GM21619 (cell line): ENCODE data around the gene NEK10.

Experiments
- ATAC-seq: cut with Tn5 transposase; IDR thresholded peaks from one replicate; pipeline ENCODE4 v1.9.1; 2021; ENCODE audit not compliant: unreplicated experiment

NEK10 gene

DNA sequence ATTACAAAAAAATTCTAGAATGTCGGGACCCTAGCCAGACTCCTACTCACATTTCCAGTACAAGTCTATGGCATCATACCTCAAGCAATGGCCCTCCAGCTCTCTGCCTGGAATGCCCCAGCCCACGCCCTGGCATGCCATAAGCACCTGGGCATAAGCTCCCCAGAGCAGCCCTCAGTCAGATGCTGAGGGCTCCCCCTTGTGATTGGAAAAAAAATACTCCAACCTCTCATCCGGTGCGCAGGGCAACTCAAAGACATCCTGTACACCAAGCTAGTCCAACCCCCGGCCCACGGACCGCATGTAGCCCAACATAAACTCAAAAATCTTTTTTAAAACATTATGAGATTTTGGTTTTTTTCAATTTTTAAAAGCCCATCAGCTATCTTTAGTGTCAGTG, 115.4 kb downstream of the NEK10 start:
- ATAC-seq = peak; percentile 89

DNA sequence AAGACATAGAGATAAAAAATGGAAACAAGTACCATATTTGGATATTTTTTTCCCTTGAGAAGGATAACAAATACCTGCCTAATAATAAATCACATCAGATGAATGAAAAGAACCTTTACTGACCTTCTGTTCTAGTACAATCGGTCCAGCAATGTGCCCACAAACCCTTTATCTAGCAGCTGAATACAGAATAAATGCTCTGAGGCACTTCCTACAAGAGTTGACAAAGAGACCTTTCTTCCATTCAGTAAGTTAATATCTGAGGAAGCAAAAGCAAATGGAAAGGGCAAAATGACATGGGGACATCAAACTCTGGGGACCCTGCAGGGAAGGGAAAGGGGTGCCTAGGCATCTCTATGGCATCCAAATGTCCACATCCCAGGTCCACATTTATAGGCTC, 115.8 kb downstream of the NEK10 start:
- ATAC-seq = peak; percentile 9

DNA sequence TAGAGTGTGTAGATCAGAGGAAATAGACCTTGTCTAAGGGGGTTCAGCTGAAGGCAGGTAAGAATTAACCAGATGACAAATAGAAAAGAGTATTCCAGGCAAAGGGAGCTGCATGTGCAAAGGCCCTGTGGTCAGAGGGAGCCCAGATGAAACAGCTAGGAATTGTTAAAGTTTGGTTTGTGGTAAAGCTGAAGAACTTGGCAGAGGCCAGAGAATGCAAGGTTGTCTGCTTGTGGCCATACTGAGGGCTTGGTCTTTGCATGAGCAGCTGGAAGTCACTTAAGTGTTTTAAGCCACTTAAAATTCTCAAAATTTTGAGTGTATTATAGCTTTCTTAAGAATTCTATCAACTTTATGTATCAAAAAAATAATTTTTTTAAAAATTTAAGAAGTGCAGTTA, 116.5 kb downstream of the NEK10 start:
- no peak for ATAC-seq

DNA sequence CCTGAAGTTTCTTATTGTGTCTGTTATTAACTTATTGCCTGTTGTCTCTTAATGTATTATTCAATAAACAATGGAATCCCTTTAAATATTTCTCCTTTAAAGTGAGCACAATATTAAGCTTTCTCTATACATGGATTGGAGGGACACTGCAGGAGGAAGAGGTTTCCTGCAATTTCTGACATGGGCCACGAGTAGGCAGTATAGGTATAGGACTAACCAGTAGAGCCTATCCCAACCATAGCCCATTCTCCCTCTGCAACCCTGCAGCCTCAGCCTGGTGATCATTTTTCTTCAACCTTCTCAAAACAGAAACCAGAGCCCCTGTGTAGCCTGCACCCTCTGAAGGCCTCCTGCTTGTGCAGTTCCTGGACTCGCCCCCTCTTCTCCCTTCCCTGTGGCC, 124.8 kb downstream of the NEK10 start:
- ATAC-seq = no peak

DNA sequence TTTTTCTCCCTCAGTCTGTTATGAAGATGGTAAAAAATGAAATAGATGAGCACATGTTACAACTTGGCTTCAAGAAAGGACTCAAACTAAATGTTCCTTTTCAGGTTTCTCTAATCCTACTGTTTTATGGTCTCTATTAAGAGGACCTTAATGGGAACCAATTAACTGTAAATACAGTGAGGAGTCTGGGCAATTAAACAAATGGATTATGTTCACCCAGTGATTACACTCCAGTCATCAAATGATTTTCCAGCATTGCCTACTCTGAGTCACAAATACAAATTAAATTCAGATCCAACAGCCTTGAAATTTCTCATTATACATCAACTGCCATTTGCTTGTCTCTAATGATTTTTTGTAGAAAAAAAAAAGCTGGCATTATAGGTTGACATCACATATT, 129.2 kb downstream of the NEK10 start:
- ATAC-seq = no peak

DNA sequence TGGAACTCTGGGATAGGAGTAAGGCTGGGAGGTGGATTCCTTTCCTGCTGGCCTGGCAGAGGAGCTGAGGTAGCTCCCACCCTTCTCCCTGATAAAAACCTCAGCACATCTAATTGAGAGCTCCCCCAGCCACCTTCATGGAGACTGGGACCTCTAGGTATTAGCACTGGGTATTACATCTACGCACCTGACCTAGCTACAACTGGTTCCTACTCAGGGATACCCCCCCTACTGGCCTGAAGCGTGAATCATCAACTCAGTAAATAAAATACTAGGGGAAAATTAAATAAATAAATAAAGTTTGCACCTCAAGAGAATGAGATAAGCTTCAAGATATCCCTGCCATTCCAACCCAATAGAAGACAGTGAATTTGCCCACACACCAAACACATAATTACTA, 140.4 kb downstream of the NEK10 start:
- ATAC-seq = peak; percentile 54

DNA sequence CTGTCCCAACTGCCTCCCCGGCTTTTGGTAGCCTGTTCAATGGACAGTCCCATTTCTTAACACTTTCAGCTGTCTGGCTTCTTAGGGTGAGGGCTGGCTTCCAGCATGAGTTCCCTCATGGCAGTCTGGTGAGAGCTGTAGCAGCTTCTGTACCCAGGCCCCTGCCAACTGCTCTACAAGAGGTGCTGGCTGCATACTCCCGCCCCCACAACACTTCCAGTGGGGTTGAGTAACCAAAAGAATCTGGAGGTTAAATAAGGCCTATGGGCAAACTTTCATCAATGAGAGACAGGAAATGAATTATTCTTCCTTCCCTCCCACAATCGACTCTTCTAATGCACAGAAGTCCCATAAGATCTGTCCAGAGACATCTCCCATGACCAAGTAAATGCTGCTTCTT, 145.0 kb downstream of the NEK10 start:
- ATAC-seq = no peak

DNA sequence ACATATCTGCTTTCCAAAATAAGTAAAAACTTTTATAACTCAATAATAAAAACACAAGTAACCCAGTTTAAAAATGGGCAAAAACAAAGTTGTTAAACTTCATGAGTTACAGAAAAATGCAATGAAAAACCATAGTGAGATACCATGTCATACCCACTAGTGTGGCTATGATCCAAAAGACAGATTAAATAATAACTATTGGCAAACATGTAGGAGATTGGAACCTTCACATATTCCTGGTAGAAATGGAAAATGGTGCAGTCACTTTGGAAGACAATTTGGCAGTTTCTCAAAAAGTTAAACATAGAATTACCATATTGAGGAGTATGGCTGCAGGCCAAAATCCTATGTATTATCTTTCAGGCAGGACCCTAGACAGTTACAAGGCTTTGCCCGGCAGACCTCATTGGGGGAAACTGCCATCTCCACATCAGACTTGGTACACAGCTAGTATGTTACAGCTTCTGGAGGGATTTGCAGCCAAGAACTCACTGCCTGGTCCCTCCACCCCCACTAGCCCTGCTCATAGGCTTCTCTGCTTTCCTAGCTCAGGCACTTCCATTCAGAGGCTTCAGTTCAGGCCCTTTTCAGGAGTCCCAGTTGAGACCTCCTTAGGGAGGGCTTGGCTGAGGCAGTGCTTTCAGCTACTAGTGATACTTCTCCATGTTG, 147.8 kb downstream of the NEK10 start:
- ATAC-seq = no peak

DNA sequence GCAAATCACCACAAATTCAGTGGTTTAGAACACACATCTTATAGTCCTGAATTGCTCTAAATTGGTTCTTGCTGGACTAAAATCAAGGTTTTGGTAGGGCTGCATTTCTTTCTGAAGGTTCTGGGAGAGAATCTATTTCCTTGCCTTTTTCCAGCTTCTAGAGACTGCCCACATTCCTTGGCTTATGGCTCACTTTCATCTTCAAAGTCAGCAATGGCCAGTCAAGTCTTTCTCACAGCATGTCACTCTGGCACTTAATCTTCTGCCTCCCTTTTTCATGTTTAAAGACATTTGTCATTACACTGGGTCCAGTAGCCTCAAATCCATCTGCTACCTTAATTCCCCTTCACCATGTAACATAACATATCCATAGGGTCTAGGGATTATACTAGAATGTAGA, 149.0 kb downstream of the NEK10 start:
- no peak for ATAC-seq

DNA sequence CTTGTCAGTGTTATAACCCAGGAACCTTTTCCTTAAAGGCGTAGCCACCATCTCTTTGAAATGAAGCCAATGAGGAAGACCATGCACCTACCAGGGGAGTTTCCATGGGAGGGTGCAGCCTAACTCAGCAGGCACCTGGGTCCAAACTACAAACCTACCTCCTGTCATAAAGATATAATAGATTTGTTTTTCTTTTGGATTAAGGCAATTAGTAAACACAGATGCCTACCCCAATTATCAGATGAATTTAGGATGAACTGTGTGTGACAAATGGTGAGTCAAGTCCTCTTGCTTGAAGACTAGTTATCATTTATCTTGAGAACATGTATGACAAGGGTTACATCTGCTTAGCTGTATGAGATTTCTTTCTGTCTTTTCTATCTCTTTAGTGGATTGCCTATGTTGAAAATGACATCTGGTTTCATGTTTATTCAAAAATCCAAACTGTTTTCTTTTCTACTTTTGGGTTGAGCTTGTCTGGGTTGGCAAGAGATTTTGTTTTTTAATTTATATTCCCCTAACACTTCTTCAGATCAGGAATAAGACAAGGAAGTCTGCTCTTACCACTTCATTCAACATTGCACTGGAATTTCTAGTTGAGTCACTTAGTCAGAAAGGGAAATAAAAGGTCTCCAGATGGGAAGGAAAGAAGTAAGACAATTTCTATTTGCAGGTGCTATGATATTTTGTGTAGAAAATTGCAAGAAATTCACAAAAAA, 149.9 kb downstream of the NEK10 start:
- no peak for ATAC-seq

DNA sequence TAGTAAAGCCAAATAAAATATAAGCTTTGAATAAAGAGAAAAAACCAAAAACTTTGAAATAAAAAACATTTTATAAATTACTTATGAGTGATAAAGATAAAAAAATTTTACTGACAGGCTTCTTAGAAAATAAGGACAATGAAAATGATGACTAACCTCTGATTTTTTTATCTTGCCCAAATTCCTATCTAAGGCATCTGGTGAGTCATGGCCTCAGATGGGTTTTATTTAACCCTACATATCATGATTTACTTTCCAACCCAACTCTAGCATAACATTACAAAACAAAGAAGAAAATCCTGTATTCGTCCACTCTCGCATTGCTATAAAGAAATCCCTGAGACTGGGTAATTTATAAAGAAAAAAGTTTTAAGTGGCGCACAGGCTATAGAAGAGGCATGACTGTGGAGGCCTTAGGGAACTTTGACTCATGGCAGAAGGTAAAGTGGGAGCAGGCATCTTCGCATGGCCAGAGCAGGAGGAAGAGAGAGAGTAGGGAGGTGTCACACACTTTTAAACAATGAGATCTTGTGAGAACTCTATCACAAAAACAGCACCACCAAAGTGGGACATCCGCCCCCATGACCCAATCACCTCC, 152.1 kb downstream of the NEK10 start:
- ATAC-seq = no peak

DNA sequence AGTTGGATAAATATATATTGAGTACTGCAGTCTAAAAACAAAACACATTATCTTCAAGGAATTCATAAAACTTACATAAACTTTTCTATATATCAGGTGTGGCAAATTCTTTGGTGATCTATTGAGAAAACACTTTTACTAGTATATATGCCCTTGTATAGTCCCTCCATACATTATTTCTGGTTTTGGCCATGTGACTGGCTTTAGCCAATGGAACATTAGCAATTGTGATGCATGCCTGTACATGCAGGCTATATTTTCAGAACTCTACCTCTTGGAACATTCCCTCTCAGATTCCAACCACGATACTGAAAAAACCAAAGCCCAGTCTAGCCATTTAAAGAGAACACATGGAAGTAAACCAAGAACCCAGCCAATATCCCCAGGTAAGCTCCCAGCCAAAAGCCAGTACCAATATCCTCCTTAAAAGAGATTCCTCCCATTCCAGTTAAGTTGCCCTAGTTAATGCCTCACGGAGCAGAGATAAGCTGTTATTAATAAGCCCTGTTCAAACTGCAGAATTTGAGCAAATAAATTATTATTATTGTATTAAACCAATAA, 152.8 kb downstream of the NEK10 start:
- no peak for ATAC-seq

DNA sequence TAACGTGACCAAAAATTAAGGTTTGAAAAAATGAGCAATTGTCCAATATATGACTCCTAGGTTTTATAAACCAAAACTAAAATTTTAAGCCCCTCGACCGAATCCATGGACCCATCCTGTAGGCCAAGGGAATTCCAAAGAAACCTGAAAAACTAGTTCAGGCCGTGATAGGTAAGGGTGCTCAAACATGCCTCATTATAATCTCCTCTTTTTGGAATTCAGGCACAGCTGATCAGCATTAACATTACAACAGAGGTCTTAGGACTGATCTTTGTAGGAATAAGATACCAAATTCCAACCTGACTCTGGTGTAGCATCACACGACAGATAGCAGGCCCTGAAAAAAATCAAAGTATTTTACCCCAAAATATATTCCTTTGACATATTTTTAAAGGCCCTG, 155.7 kb downstream of the NEK10 start:
- no peak for ATAC-seq

DNA sequence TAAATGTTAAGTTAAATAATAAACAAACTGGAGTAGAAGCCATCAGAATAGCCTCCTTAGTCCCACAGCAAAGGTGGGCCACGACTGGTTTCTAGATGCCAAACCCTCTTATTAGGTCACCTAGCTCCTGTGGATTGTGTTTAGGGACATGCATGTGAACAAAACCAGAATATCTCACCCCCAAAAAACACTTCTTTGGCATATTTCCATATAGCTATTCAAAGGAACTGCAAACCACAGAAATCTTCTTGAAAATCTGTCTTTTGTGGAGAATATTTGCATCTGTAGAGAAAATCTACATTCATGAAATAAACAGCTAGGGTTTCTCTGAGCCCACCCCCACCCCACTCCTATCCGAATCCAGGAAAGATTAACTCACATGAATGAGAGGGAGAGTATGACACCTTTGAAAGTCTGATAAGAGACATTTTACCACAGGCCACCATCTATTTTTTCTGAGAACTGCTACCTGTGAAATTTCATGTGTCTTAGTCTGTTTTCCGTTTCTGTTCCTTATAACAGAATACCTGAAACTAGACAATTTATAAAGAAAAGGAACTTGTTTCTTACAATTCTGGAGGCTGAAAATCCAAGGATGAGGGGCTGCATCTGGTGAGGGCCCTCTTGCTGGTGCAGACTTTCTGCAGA, 159.4 kb downstream of the NEK10 start:
- ATAC-seq = peak; percentile 55

DNA sequence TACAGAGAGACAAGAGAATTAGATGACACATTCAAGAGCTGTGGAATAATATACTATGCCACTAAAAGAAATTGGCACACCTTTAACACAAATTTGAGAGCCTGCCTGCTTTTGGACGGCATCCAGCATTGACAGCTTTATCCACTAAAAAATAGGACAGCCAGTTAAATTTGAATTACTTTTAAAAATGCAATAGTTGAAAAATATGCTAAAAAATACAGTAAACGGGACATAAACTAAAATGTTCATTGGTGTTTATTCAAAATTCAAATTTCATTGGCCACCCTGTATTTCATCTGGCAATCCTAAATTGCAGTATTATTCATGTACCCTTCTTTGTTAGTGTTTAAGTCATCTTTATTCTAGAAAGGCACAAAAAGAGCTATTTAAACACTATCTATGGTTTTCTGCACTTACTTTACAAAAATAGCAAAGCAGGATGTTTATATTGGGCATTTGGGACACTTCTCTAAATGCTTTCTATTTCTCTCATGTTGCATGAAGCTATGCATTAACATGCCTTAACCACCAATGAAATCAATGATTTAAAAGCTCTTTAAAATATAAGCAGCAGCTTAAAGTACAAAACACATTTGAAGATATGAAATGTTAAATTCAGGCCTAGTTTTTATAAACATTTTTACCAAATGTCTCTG, 160.1 kb downstream of the NEK10 start:
- no peak for ATAC-seq

DNA sequence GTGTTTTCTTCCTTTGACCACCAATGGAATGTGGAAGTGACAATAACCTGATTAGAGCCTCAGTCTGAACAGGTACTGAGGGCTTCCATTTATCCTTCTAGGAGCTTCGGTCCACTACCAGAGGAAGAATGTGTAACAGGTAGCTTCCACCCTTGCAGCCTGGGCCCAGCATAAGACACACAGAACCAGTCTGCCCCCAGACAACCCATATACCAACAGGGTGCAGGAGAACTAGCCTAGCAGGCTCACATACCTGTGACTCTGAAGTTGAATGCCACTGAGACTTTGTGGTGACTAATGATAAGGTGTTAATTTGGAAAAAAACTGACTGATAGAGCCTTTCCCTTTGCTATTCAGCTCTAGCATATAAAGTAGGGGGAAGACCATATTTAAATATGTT, 166.2 kb downstream of the NEK10 start:
- no peak for ATAC-seq

DNA sequence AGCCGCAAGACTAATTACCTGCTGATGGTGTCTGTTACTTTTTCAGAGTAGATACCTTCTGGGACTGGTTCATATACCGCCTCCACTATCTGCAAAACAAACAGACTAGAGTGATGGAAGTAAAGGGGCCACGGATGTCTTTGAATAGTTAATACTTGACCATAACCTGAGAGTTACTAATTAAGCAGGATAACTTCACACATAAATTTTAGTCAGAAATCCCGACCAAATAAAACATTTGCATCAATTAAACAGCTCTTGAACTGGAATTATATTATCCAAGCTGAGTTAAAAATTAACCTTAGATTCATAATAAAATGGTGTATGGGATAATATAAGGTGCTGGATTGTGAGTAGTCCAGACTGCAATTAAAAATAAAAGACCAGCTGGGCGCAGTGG, 167.7 kb downstream of the NEK10 start:
- ATAC-seq = no peak

DNA sequence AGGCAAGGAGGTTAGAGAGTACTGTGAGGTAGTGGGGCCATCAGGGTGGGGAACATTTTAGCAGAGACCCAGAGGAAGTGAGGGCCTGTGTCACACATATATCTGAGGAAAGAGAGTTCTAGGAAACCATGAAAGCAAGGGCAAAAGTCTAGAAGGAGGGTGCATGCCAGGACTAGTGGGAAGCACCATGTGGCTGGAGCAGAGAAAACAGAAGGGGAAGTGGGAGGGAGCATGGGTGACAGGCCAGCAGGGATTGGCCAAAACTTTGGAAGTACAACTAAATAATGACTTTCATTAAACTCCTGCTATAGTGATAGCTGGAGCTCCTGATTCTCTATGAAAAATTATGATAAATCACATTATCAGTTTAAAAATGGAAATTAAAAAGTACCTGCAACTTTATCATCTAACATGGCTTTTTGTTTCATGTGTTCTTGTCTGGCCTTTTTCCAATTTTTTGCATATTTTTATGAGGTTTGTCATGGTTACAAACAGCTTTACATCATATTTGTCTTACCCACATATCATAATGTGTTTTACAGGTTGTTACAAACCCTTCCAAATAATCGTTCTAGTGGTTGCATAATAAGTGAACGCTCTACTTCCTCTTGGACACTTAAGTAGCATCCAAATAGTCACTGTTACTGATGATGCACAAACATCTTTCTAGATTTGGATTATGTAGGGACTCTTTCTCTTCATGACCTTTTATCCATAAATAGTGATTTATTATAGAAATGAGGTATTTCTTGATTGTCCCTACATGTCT, 168.3 kb downstream of the NEK10 start:
- no peak for ATAC-seq

DNA sequence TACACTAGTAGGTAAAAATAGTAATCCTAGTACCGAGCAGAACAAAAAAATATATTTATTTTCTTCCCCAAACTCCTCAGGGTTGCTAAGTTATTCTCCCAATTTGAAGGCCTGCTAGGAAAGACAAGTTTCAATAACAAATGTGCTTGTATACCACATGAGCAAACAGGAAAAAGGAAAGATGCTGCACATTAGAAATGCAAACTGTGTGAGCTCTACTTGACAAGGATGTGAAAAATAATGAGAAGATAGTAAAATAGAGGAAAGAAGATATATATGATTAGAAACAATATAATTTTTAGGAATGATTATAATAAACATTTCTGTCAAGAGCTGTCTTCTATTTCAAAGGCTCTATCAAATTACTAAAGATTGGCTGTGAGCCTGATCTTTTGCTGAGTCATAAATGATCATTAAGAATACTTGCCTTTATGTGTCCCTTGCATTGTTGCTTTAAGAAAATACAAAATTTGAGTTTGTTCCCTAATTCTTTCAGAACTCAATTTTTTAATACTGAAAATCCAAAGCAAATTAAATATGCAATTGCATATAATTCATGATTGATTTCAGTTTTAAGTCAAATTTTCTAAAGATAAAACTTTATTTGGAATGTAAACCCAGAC, 174.2 kb downstream of the NEK10 start:
- no peak for ATAC-seq

DNA sequence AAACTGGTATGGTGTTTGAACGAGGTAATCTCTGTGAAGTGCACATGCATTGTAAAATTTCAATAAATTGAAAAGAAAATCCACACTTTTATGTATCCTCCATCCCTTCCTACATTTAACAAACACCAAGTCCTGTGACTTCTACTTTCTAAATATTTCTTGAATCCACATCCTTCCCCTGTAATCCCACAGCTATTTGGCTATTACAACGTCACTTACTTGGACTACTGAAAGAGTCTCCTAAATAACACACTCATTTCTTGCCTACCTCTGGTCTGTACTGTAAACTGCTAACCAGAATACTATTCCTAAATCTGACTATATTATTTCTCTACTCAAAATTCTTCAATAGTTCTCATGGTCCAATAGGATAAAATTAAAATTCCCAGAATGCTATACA, 176.1 kb downstream of the NEK10 start:
- no peak for ATAC-seq
